GM23338 (cell line): ENCODE measurements around the gene MAP2K1. TPM values are rescaled to one million over a fixed set of nuclear protein-coding genes. Genes with fewer than 3 reads are reported as not detected.
A peak's percentile ranks its signal among the peaks of the same experiment; 100 is the strongest.

Source experiments
- ATAC-seq: fragments of 200-7000 bp; cut with Tn5 transposase; 3 replicates; pipeline ENCODE4 v1.9.1; 2020
- DNase-seq: peaks from one replicate; pipeline ENCODE4 v3.0.0-alpha.2; 2015; ENCODE audit warnings: low spot score
- H2AFZ ChIP-seq: fragments of 200-600 bp; sonication (generic); 2 replicates; pipeline ENCODE4 v1.8.0; 2016; ENCODE audit warnings: antibody characterized with exemption, mild to moderate bottlenecking, moderate library complexity
- H3F3A ChIP-seq: fragments of 200-600 bp; sonication (generic); replicated peaks from 2 replicates; pipeline ENCODE4 v1.8.0; 2017; ENCODE audit warnings: antibody characterized with exemption, mixed run types, low read depth
- H3K27ac ChIP-seq: fragments of 200-600 bp; sonication (generic); 2 replicates; pipeline ENCODE4 v1.6.1; 2016; ENCODE audit warnings: low read depth
- H3K27me3 ChIP-seq: fragments of 200-600 bp; sonication (generic); 2 replicates; pipeline ENCODE4 v1.8.0; 2016; ENCODE audit warnings: mild to moderate bottlenecking, mixed run types, moderate library complexity; ENCODE audit not compliant: insufficient read depth
- H3K36me3 ChIP-seq: fragments of 200-600 bp; sonication (generic); 2 replicates; pipeline ENCODE4 v1.8.0; 2016; ENCODE audit warnings: mild to moderate bottlenecking; ENCODE audit not compliant: insufficient read depth
- H3K4me1 ChIP-seq: fragments of 200-600 bp; sonication (generic); 2 replicates; pipeline ENCODE4 v1.8.0; 2016; ENCODE audit warnings: mild to moderate bottlenecking, moderate library complexity; ENCODE audit not compliant: insufficient read depth
- H3K4me2 ChIP-seq: fragments of 200-600 bp; sonication (generic); 2 replicates; pipeline ENCODE4 v1.7.1; 2017; ENCODE audit warnings: mixed run types
- H3K4me3 ChIP-seq: fragments of 200-600 bp; sonication (generic); 2 replicates; pipeline ENCODE4 v1.6.1; 2016; ENCODE audit warnings: mixed run types
- H3K79me2 ChIP-seq: fragments of 200-600 bp; sonication (generic); replicated peaks from 2 replicates; pipeline ENCODE4 v1.8.0; 2017; ENCODE audit warnings: mild to moderate bottlenecking; ENCODE audit not compliant: insufficient read depth
- H3K9me2 ChIP-seq: fragments of 200-600 bp; sonication (generic); 2 replicates; pipeline ENCODE4 v1.8.0; 2017; ENCODE audit not compliant: insufficient read depth
- H4K20me1 ChIP-seq: fragments of 200-600 bp; sonication (generic); replicated peaks from 2 replicates; pipeline ENCODE4 v1.8.0; 2017; ENCODE audit warnings: mild to moderate bottlenecking; ENCODE audit not compliant: insufficient read depth
- H3K27ac Mint-ChIP-seq: 2 replicates; pipeline ENCODE4 v1.8.0; 2020; ENCODE audit warnings: inconsistent platforms, mild to moderate bottlenecking, moderate library complexity, mixed read lengths
- H3K27me3 Mint-ChIP-seq: 3 replicates; pipeline ENCODE4 v1.8.0; 2022; ENCODE audit warnings: low read depth, mild to moderate bottlenecking, moderate library complexity, mixed read lengths, inconsistent platforms; ENCODE audit not compliant: insufficient read depth, poor library complexity
- H3K36me3 Mint-ChIP-seq: 3 replicates; pipeline ENCODE4 v1.8.0; 2021; ENCODE audit warnings: low read depth, mild to moderate bottlenecking, inconsistent platforms, moderate library complexity, mixed read lengths
- H3K4me1 Mint-ChIP-seq: 3 replicates; pipeline ENCODE4 v1.8.0; 2020; ENCODE audit warnings: mild to moderate bottlenecking, inconsistent platforms, mixed read lengths
- H3K4me3 Mint-ChIP-seq: 3 replicates; pipeline ENCODE4 v1.8.0; 2021; ENCODE audit warnings: moderate library complexity, mild to moderate bottlenecking, inconsistent platforms, mixed read lengths
- H3K9me3 Mint-ChIP-seq: 3 replicates; pipeline ENCODE4 v1.8.0; 2020; ENCODE audit warnings: moderate library complexity, mild to moderate bottlenecking, inconsistent platforms, mixed read lengths
- CREB1 ChIP-seq: fragments of 250-450 bp; sonication (Bioruptor Pico); IDR thresholded peaks from 2 replicates; pipeline ENCODE4 v1.5.0; 2020; ENCODE audit warnings: low read depth, mild to moderate bottlenecking, moderate library complexity
- EZH2 ChIP-seq: fragments of 200-600 bp; sonication (generic); IDR thresholded peaks from one replicate; pipeline ENCODE4 v1.8.0; 2017; ENCODE audit warnings: antibody characterized with exemption, mild to moderate bottlenecking, low read depth; ENCODE audit not compliant: unreplicated experiment
- STAT1 ChIP-seq: IDR thresholded peaks from one replicate; pipeline ENCODE4 v1.6.1; 2016; ENCODE audit warnings: antibody characterized with exemption; ENCODE audit not compliant: unreplicated experiment
- ZNF114 ChIP-seq: fragments of 250-450 bp; sonication (Bioruptor Pico); IDR thresholded peaks from 2 replicates; pipeline ENCODE4 v1.5.0; 2020; ENCODE audit warnings: mild to moderate bottlenecking, moderate library complexity
- ZNF331 ChIP-seq: fragments of 250-450 bp; sonication (Bioruptor Pico); IDR thresholded peaks from 2 replicates; pipeline ENCODE4 v1.5.0; 2020; ENCODE audit warnings: low read depth, mild to moderate bottlenecking, moderate library complexity
- ZNF462 ChIP-seq: fragments of 250-450 bp; sonication (Bioruptor Pico); IDR thresholded peaks from 2 replicates; pipeline ENCODE4 v1.5.0; 2020; ENCODE audit warnings: mild to moderate bottlenecking, moderate library complexity
- polyA plus RNA-seq: library from polyadenylated mRNA; unstranded; fragments of >200 nt; fragmentation: Nextera tagmentation; extraction: Ambion mirVana; gene quantifications from 2 replicates; pipeline ENCODE4 v1.2.1, GENCODE V29; 2016
- total RNA-seq: library from RNA; depleted of rRNA; stranded (reverse); fragments of >200 nt; shearing (Covaris generic); gene quantifications from 2 replicates; pipeline ENCODE4 v1.2.3, GENCODE V29; 2014

Gene MAP2K1
- total and polyA plus RNA-seq, 2 experiments from 2014 or later = 42.0 to 68.5 TPM

GRCh38 chr15:66409565-66410108, 22.9 kb downstream of the MAP2K1 start (continued):
- TF ChIP-seq ZNF462 (CRISPR knock-in tag) (no peak), EZH2 (no peak), ZNF114 (CRISPR knock-in tag) (no peak)

- H3K9me2 ChIP-seq = no peaks in the 10 kb centered on the region
- Mint-ChIP-seq H3K4me1 (peaks cover 60% of the 10 kb centered on the region), H3K36me3 (peaks cover 29% of the 10 kb centered on the region), H3K27ac (peak overlapping the region; percentile 49; the same call in 1 of the 2 replicates), H3K4me3 (no peak overlapping the region; the same call in 2 of the 3 replicates), H3K9me3 (peaks cover 23% of the 10 kb centered on the region), H3K27me3 (peaks cover 3% of the 10 kb centered on the region)
- no peak overlapping the region for H3K4me3 ChIP-seq
- peaks cover 13% of the 10 kb centered on the region for H4K20me1 ChIP-seq
- H2AFZ ChIP-seq = no peak overlapping the region
- H3K36me3 ChIP-seq = peaks cover 8% of the 10 kb centered on the region
- DNase-seq (peak; percentile 45), ATAC-seq (no peak)
- peak overlapping the region; percentile 47; the same call in 1 of the 2 replicates for H3K27ac ChIP-seq
- H3K4me1 ChIP-seq = peaks cover 39% of the 10 kb centered on the region
- H3K4me2 ChIP-seq = peak overlapping the region; percentile 16
- H3K27me3 ChIP-seq = no peaks in the 10 kb centered on the region
- H3F3A ChIP-seq = 0 out of 2 replicates have a peak, but pooled peaks cover 3% of the 10 kb centered on the region
- peaks cover 100% of the 10 kb centered on the region for H3K79me2 ChIP-seq
- TF ChIP-seq ZNF331 (CRISPR knock-in tag) (no peak), ZNF462 (CRISPR knock-in tag) (no peak), CREB1 (CRISPR knock-in tag) (no peak), EZH2 (no peak), STAT1 (no peak)
Observed at GRCh38 chr15:66411190-66411589, 24.5 kb downstream of the MAP2K1 start.
